Dendritic cell treated with granulocyte-macrophage colony-stimulating factor and Interleukin-4, amounts not matched to agents 40 ng/mL and 50 ng/mL, for 4 days (primary cell): ENCODE measurements around the gene KDM1A.

ENCODE experiments used
- H3K27ac Mint-ChIP-seq: one replicate; pipeline ENCODE4 v1.8.0; 2022; ENCODE audit warnings: mild to moderate bottlenecking, mixed read lengths
- H3K27me3 Mint-ChIP-seq: one replicate; pipeline ENCODE4 v1.8.0; 2022; ENCODE audit warnings: mild to moderate bottlenecking, mixed read lengths
- H3K36me3 Mint-ChIP-seq: one replicate; pipeline ENCODE4 v1.8.0; 2022; ENCODE audit warnings: low read depth, mixed read lengths
- H3K4me1 Mint-ChIP-seq: one replicate; pipeline ENCODE4 v1.8.0; 2022; ENCODE audit warnings: low read depth, mixed read lengths
- H3K4me3 Mint-ChIP-seq: one replicate; pipeline ENCODE4 v1.8.0; 2022; ENCODE audit warnings: mild to moderate bottlenecking, moderate library complexity, mixed read lengths
- H3K9me3 Mint-ChIP-seq: one replicate; pipeline ENCODE4 v1.8.0; 2022; ENCODE audit warnings: mixed read lengths
- intact Hi-C: fragments of 100-400 bp; cut with micrococcal nuclease; formaldehyde crosslinking; loops from one replicate; pipeline ENCODE4 v1.15.0; 2022

The KDM1A gene

DNA sequence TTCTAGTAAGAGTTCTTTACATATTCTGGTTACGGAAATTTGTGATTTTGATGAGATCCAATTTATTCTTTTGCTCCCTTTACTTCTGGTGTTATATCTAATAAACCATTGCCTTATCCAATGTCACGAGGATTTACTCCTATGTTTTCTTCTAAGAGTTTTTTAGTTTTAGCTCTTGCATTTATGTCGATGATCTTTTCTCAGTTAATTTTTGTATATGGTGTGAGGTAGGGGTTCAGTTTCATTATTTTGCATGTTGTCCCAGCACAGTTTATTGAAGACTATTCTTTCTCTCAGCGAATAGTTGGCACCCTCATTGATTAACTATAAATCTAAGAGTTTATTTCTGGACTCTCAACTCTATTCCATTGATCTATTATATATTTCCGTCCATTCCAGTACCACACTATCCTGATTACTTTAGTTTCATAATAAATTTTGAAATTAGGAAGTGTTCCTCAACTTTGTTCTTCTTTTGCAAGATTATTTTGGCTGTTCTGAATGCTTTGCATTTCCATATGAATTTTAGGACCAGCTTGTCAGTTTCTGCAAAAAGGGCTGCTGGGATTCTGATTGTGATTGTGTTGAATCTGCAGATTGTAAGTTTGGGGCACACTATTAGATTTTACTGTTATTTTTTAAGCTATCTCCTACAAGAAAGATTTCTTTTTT is 4.0 kb downstream of the KDM1A start:
- Mint-ChIP-seq H3K27ac (peak overlapping the region; percentile 57), H3K36me3 (peaks cover 13% of the 10 kb centered on the region), H3K27me3 (no peaks in the 10 kb centered on the region), H3K4me3 (no peak overlapping the region), H3K9me3 (peaks cover 8% of the 10 kb centered on the region), H3K4me1 (peaks cover 65% of the 10 kb centered on the region)
- intact Hi-C loops: no loop called here

GRCh38 chr1:23026568-23026967 is 7.3 kb downstream of the KDM1A start:
- Mint-ChIP-seq H3K4me3 (no peak overlapping the region), H3K4me1 (peaks cover 59% of the 10 kb centered on the region), H3K36me3 (no peaks in the 10 kb centered on the region), H3K27me3 (no peaks in the 10 kb centered on the region), H3K9me3 (peaks cover 8% of the 10 kb centered on the region), H3K27ac (no peak overlapping the region)
- intact Hi-C loops: no loop called here

DNA sequence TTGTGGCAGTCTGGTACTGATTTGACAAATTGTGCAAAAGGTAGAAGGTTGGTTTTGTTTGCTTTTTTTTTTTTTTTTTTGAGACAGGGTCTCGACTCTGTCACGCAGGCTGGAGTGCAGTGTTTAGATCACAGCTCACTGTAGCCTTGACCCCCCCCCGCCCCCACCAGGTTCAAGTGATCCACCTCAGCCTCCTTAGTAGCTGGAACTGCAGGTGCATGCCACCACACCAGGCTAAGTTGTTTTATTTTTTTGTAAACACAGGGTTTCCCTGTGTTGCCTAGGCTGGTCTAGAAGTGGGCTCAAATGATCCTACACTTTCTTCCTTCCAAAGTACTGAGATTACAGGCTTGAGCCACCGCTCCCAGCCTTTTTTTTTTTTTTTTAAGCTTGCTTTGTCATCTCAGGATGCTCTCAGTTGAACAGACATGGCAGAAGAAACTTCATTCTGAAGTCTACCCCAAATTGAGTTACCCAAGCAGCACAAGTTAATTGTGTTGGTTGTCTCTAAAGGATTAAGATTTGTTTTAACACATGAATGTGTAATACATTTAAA is 8.2 kb downstream of the KDM1A start:
- intact Hi-C loops: no loop called here
- Mint-ChIP-seq H3K36me3 (no peaks in the 10 kb centered on the region), H3K4me3 (no peak overlapping the region), H3K27ac (no peak overlapping the region), H3K27me3 (no peaks in the 10 kb centered on the region), H3K4me1 (peaks cover 56% of the 10 kb centered on the region), H3K9me3 (peaks cover 8% of the 10 kb centered on the region)

- intact Hi-C loops: no loop called here
- Mint-ChIP-seq H3K4me3 (no peak overlapping the region), H3K27me3 (no peaks in the 10 kb centered on the region), H3K27ac (no peak overlapping the region), H3K9me3 (no peaks in the 10 kb centered on the region), H3K4me1 (peaks cover 38% of the 10 kb centered on the region), H3K36me3 (no peaks in the 10 kb centered on the region)
These were observed 10.1 kb downstream of the KDM1A start for GRCh38 chr1:23029337-23029736.

GRCh38 chr1:23035823-23036452 is 16.7 kb downstream of the KDM1A start:
- H3K9me3 Mint-ChIP-seq: no peaks in the 10 kb centered on the region
- H3K27ac Mint-ChIP-seq: no peak overlapping the region
- peaks cover 5% of the 10 kb centered on the region for H3K36me3 Mint-ChIP-seq
- H3K27me3 Mint-ChIP-seq: no peaks in the 10 kb centered on the region
- intact Hi-C loops: no loop called here
- H3K4me1 Mint-ChIP-seq: peaks cover 11% of the 10 kb centered on the region
- no peak overlapping the region for H3K4me3 Mint-ChIP-seq

DNA sequence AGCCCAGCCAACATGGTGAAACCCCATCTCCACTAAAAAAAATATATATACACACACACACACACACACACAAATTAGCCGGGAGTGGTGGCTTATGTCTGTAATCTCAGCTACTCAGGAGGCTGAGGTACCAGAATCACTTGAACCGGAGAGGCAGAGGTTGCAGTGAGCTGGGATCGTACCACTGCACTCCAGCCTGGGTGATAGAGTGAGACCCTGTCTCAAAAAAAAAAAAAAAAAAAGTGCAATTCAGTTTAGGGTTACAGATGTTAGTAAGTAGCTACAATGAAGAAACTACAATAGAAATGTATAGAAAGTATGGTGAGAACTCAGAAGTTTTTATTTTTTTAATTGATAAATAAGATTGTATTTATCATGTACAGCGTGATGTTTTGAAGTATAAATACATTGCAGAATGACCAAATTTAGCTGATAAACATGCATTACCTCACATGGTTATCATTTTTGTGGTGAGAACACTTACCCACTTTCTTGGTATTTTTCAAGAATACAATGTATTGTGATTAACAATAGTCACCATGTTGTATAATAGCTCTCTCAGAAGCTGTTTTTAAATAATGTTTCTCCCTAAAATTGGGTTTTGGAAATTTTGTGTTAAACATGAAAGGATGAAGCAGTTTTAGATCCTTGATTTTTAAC is 17.9 kb downstream of the KDM1A start:
- intact Hi-C loops: no loop called here
- no peaks in the 10 kb centered on the region for H3K27me3 Mint-ChIP-seq

DNA sequence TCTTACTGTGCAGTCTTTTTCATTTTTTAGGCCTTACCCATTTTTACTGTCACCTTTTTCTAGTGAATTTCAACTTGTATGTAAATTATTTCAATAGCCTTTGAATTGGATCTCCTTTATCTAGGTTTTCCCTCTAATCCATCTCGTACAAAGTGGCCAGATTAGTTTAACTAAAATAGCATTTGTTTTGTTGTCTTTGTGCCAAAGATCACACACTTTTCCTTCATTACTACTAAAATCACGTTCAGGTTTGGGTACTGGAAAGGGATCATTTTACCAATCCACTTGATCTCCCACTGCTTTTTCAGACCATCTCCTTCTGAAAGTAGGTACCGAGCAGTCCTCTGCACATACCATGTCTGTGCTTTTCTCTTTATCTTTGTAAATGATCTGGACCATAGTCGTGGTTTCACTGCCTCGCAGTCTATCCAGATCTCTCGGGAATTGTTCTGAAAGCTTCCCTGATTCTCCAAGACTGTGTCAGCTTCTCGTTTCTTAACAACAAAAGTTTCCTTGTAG is 20.1 kb downstream of the KDM1A start:
- H3K4me1 Mint-ChIP-seq: peaks cover 3% of the 10 kb centered on the region
- no peak overlapping the region for H3K4me3 Mint-ChIP-seq
- H3K27ac Mint-ChIP-seq: no peak overlapping the region

More for the DNA sequence above, 17.9 kb downstream of the KDM1A start:
- peaks cover 5% of the 10 kb centered on the region for H3K36me3 Mint-ChIP-seq
- peaks cover 5% of the 10 kb centered on the region for H3K4me1 Mint-ChIP-seq
- H3K27ac Mint-ChIP-seq: no peak overlapping the region
- H3K9me3 Mint-ChIP-seq: no peaks in the 10 kb centered on the region
- no peak overlapping the region for H3K4me3 Mint-ChIP-seq

DNA sequence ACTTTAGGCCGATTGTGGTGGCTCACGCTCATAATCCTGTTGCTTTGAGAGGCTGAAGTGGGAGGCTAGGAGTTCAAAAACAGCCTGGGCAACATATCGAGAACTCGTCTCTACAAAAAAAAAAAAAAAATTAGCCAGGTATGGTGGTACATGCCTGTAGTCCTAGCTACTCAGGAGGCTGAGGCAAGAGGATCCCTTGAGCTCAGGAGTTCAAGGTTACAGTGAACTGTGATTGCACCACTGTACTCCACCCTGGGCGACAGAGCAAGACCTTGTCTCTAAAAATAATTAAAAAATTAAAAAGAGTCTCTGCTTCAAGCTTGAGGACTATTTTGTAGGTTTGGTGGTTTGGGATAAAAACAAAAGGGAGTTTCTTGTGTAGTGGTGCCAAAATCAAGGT is 21.2 kb downstream of the KDM1A start:
- H3K36me3 Mint-ChIP-seq: peaks cover 6% of the 10 kb centered on the region
- intact Hi-C loops: loop anchor here (10.0 kb wide), 1 partner anchor 56 kb away; no protein-coding TSS in a partner anchor
- H3K4me3 Mint-ChIP-seq: no peak overlapping the region
- H3K27me3 Mint-ChIP-seq: no peaks in the 10 kb centered on the region
- H3K4me1 Mint-ChIP-seq: no peaks in the 10 kb centered on the region
- no peaks in the 10 kb centered on the region for H3K9me3 Mint-ChIP-seq
- no peak overlapping the region for H3K27ac Mint-ChIP-seq

More for the DNA sequence above, 20.1 kb downstream of the KDM1A start:
- Mint-ChIP-seq H3K36me3 (peaks cover 8% of the 10 kb centered on the region), H3K9me3 (no peaks in the 10 kb centered on the region), H3K27me3 (no peaks in the 10 kb centered on the region)
- intact Hi-C loops: no loop called here

- intact Hi-C loops: loop anchor here (10.0 kb wide), 1 partner anchor 59 kb away; no protein-coding TSS in a partner anchor
- H3K4me3 Mint-ChIP-seq: no peak overlapping the region
- H3K4me1 Mint-ChIP-seq: peaks cover 4% of the 10 kb centered on the region
- H3K36me3 Mint-ChIP-seq: peaks cover 6% of the 10 kb centered on the region
- H3K27me3 Mint-ChIP-seq: no peaks in the 10 kb centered on the region
- no peak overlapping the region for H3K27ac Mint-ChIP-seq
- H3K9me3 Mint-ChIP-seq: no peaks in the 10 kb centered on the region
These were observed 24.8 kb downstream of the KDM1A start for GRCh38 chr1:23044035-23044434.

DNA sequence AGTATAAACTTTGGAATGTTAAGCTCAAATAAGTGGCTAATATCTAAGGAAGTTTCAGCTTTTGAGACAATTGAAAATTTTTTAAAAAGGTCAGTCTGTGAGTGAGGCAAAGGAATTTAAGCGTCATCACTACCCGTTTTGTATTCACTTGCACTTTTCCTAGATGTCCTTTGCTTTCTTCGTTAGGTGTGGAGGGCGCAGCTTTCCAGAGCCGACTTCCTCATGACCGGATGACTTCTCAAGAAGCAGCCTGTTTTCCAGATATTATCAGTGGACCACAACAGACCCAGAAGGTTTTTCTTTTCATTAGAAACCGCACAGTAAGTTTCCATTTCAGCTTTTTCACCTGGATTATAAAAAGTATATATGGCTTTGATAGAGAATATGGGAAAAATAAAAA is 30.9 kb downstream of the KDM1A start:
- Mint-ChIP-seq H3K27me3 (no peaks in the 10 kb centered on the region), H3K4me3 (no peak overlapping the region), H3K4me1 (peaks cover 4% of the 10 kb centered on the region), H3K27ac (no peak overlapping the region), H3K9me3 (no peaks in the 10 kb centered on the region), H3K36me3 (peaks cover 46% of the 10 kb centered on the region)
- intact Hi-C loops: no loop called here

GRCh38 chr1:23051290-23051909 is 32.1 kb downstream of the KDM1A start:
- Mint-ChIP-seq H3K9me3 (no peaks in the 10 kb centered on the region), H3K27ac (no peak overlapping the region), H3K36me3 (peaks cover 46% of the 10 kb centered on the region), H3K4me3 (no peak overlapping the region), H3K27me3 (no peaks in the 10 kb centered on the region), H3K4me1 (no peaks in the 10 kb centered on the region)
- intact Hi-C loops: no loop called here

GRCh38 chr1:23057301-23057700 is 38.0 kb downstream of the KDM1A start:
- Mint-ChIP-seq H3K4me3 (no peak overlapping the region), H3K9me3 (no peaks in the 10 kb centered on the region), H3K4me1 (no peaks in the 10 kb centered on the region), H3K27me3 (no peaks in the 10 kb centered on the region), H3K27ac (no peak overlapping the region), H3K36me3 (peaks cover 82% of the 10 kb centered on the region)
- intact Hi-C loops: no loop called here

DNA sequence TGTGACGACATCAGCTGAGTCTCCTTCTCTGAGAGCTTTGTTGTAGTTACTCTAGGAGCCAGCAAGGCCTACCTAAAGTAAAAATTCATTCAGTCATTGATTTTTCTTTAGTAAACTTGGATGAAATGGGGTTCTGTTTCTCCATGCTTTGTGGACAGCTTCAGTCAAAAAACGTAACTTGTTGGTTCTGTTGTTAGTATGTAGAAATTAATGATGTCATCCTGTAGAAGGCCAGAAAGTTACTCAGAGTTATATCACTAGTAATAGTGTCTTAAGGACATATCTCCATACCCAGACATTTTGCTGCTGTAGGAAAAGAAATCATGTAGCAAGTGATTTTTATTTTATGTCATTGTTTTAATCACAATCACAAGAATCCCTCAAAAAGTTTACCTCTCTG is 43.0 kb downstream of the KDM1A start:
- Mint-ChIP-seq H3K4me3 (no peak overlapping the region), H3K9me3 (no peaks in the 10 kb centered on the region), H3K36me3 (peaks cover 89% of the 10 kb centered on the region), H3K27me3 (no peaks in the 10 kb centered on the region), H3K27ac (no peak overlapping the region), H3K4me1 (peaks cover 5% of the 10 kb centered on the region)
- intact Hi-C loops: no loop called here

DNA sequence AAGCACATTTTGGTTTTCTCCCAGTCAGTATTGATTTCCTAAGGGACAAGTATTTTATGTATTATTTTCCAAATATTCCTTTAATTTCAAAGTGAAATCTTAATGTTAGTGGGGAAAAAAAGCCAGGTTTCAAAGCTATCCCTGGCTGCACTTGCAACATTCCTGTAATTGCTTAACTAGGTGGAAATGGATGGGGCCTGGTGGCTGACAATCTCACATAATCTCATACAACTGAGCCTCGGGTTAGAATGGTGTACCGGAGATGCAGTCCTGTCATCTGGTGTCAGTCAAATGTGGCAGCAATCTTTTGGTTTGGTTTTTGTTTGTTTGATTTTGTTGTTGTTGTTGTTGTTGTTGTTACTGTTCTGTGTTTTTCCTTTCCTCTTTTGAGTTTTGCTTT is 46.1 kb downstream of the KDM1A start:
- intact Hi-C loops: no loop called here
- Mint-ChIP-seq H3K9me3 (no peaks in the 10 kb centered on the region), H3K27me3 (no peaks in the 10 kb centered on the region), H3K4me3 (no peak overlapping the region), H3K36me3 (peaks cover 86% of the 10 kb centered on the region), H3K4me1 (peaks cover 5% of the 10 kb centered on the region), H3K27ac (no peak overlapping the region)
